ENCODE results near the gene C1orf167.
"Not testable (repeated sequence)": the region's sequence is repeated elsewhere in the genome, so short reads cannot be mapped to it uniquely, and the experiment has no call there.

Gene C1orf167

DNA sequence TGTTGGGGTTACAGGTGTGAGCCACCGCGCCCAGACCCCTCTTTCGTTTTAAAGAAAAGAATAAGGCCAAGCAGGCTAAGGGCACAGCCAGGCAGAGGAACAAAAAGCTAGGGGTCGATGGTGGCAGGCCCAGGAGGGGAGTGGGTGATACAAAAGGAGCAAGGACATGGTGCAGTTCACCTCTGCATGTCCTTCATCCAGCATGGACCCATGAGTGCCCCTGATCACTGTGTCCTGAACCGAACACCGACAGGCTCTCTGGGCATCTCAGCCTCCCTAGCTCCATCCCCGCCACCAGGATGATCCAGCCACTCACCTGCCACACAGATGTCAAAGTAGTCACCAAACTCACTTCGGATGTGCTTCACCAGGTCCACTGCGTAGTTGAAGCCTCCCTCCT, 37.9 kb downstream of the C1orf167 start:
- DNase-seq (ENCODE audit: extremely low read depth in 1 of 2, low read depth in 1 of 2): no peak

DNA sequence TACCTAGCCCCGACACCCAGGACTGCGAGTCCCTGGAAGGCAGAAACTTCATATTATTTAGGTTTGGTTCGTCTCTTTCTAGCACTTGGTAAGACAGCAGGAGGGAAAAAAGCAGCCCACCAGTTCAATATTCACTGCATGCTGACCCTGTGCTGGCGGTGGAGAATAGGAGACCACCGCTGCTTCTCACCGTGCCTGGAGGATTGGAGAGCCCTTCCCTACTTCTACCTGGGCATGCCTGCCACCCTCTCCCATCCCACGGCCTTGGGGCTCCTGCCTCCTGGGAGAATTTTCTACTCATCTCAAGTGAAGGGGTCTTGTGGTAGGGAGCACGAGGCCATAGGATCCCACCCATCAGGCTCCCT, 38.4 kb downstream of the C1orf167 start:
- no peak for DNase-seq (ENCODE audit: extremely low read depth in 1 of 2, low read depth in 1 of 2)

DNA sequence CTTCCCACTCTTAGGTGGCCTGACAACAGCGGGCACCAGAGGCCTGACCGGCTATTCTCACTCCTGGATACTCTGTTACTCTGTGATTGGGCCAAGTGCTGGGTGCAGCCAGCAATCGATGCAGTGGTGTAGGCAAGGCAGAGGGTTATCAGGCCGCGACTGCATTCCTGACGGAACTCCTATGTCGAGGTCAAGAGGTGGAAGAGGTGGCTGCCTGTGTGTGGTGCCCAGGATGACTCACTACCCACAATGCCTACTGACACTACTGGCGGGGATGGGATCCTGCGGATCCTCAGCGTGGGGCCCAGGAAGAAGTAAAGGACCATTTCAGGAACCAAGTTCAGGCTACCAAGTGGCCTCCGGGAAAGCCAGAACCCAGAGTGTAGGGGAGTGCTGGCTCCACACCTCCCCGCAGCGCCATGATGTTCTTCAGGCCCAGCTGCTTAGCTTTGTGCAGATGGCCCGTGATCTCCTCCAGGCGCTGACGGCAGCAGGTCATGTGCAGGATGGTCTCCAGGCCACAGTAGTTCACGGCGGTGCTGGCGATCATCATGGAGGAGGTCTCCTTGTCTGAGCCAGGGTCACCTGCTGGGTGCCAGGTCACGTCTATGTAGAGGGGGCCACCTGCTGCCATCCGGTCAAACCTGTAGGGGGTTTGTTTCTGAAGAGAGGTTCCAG, 38.9 kb downstream of the C1orf167 start:
- no peak for DNase-seq (ENCODE audit: extremely low read depth in 1 of 2, low read depth in 1 of 2)

DNA sequence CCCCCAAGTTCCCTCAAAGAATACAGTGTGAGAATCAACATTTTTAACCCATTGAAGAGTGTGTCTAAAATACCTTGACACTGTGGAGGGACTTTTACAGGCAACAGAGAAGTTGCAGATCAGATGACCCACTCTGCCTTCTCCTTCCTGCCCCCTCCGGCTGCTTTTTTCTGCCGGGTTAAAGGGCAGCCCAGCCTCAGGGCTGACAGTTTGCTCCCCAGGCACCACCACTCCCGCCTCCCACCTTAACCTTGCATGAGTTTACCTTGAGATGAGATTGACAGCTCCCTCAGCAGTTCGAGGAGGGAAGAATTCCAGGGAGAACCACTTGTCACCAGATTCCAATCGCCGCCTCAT, 40.6 kb downstream of the C1orf167 start:
- no peak for DNase-seq (ENCODE audit: extremely low read depth in 1 of 2, low read depth in 1 of 2)

DNA sequence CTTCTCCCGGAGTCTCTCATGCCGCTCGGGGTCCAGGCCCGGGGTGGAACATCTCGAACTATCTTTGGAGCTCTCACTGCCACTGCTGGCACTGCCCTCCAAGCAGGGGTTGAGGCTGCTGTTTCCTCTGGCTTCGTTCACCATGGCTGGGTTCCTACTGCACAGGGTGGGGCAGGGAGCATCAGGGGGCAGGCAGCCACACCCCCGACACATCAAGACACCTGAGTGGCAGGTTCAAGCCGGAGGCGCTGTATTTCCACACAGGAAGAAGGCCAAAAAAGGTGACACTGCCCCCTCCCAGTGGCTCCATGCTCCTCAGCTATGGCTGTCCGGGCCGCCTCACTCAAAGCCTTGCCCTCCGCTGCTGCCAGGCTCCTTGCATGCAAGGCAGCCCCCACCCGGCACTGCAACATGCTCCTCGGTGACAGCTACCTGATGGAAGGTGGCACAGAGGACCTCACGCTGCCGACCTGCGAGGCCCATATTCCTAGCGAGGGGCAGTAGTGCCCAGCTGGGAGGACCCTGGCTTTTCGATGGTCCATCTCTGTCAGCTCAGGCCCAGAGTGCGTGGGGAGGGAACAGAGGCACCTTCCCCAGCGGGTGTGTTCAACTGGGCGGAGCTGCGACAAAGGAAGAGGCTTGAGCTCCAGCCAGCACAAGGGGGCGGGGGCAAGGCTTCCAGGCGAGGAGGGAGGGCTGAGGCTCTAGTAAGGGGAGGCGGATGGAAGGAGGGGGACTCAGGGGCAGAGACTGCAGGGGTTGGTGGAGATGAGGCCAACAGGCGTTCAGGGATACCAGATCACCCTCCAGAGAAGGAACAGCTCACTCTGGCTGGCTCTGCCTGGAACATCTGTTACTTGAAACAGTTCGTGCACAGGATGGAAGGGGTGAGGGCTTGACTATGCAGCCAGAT, 41.2 kb downstream of the C1orf167 start:
- DNase-seq (ENCODE audit: extremely low read depth in 1 of 2, low read depth in 1 of 2): peak; percentile 38 to 58

DNA sequence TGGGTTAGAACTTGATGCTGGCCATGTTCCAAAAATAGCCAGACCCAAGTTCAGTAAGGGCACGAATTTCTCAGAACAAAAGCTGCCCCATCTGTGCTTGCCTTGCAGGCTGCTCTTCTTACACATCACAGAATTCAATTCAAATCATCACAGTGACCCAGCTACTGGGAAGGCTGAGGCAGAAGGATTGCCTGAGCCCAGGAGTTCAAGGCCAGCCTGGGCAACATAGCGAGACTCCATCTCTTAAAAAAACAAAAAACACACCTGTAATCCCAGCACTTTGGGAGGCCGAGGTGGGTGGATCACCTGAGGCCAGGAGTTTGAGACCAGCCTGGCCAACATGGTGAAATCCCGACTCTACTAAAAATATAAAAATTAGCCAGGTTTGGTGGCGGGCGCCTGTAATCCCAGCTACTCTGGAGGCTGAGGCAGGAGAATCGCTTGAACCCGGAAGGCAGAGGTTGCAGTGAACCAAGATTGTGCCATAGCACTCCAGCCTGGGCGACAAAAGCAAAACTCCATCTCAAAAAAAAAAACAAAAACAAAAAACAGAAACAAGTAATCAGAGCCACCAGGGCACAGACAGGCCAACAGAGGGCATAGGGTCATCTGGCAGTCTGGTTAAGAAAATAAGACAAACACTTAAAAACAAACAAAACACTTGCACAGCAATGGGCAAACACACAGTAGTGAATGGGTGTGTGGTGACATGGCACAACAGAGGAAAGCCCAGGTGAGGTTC, 42.1 kb downstream of the C1orf167 start:
- not testable (repeated sequence) for DNase-seq (ENCODE audit: extremely low read depth in 1 of 2, low read depth in 1 of 2)

DNA sequence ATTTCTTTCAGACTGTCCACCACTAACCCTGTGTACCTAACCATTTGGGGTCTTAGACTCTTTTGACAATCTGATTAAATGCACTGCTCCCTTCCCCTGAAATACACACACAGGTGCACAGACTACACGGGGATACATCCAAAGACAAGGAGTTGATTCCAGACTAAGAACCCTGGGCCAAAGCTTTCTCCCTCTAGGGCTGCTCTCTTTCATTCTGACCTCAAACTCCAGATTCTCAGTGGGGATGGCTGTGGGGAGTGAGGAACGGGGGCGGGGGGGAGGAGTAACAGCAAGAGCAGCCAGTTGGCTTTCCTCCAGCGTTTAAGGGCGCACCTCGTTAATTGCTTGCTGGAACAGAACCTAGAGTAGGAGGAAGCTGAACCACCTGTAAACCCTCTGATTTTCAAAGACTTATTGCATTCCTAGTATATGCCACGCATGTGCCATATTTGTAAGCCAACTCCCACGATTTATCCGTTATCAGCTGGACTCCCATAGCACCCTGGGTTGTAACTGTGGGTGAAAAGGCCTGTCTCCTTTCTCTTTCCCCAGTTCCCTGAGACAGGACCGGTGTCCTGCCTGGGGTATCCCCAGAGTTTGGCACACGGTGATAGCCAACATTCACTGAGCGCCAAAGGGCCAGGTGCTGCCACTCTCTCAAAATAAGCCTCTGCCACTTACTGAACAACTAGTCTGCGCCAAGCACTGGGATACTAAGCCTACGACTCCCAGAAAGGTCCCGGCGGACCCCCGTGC, 42.9 kb downstream of the C1orf167 start:
- no peak for DNase-seq (ENCODE audit: extremely low read depth in 1 of 2, low read depth in 1 of 2)

DNA sequence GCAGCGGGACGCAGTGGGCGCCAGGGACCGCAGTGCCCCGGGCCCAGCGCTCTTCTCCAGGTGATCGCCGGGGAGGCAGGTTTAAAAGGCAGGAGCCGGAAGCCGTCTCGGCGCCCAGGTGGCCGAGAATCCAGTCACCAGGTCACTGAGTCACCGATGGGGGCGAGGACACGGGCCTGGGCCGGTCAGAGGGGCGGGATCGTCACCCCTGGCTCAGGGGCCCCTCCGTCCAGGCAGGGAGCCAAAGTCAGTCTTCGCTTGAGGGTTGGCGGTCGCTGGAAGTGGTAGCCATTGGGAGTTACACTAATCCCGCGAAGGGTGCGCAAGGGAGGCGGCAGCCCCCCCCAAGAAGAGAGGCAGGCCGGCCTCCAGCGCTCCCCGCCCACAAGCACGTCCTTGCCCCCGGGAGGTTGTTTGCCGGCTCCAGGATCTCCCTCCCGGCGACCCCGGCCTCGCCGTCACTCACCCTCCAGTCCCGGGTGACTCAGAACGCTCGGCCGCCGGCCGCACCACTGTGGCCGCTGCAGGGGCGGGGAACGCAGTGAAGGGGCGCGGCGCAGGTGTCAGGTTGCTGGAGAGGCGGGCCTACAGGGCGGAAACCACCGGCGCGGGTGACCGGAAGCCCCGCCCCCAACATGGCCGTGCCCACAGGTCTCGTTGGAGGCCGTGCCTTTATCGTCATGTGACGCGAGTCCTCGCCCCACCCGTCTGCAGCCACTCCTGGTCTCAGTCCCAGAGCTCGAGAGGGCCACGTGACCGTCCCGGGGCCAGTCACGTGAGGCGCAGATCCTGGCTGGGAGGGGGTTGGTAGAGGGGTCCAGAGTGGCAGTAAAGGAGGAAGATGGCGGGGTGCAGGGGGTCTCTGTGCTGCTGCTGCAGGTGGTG, 43.7 kb downstream of the C1orf167 start, which contains the start of the genes CLCN6 and MTHFR:
CLCN6 (plus strand) TSS at position 770 of the 885 bp plus-strand sequence; CDS start at position 842, 72 bp downstream.
MTHFR (minus strand) TSS at position 543 of the 885 bp plus-strand sequence. CDS start 2,848 bp downstream, outside the sequence.
- DNase-seq (ENCODE audit: extremely low read depth in 1 of 2, low read depth in 1 of 2): peak; percentile 91 to 96

DNA sequence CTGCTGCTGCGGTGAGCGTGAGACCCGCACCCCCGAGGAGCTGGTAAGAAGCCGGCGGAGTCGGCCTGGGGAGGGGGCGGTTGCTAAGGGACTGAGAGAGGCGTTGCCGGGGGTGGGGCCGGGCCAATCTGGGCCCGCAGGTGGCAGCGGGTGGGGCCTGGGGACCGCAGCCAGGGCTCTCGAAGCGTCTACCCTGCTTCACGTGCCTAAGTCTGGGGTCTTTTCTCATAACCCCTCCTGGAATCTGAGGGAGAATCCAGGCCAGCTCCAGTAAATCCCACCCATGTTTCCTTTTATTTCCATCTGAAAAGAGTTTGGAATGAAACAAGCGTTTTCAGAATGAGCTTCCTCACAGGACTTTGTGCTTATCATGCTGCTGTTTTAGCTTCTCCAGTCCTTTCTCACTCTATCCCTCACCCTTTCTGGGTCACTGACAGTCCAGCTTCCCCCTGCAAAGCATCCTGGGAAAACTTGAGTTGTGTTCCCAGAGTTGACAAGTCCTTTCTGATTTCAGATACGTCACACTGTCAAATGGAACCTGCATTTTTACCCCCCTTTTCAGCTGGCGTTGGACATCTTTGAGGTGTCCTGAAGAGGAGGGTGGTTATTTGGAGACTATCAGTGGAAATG, 44.4 kb downstream of the C1orf167 start:
- DNase-seq (ENCODE audit: extremely low read depth in 1 of 2, low read depth in 1 of 2): peak in 1 of 2 donors; percentile 63

DNA sequence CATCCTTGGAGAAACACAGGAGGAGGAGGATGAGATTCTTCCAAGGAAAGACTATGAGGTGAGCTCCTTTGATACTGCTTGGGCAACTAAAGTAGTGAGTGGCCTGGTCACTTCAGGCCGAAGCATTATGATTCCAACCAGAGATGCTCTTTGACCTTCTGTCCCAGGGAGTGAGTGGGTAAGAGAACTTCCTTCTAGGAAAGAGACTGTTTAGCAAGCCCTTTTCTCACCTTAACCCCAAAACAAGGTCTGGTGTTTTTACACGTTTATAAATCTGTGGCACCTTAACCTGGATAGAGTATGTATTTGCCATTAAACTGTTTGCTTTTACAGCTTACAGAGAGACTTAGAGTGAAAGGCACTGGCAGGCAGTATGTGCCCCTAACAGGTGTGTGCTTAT, 45.1 kb downstream of the C1orf167 start:
- DNase-seq (ENCODE audit: extremely low read depth in 1 of 2, low read depth in 1 of 2): no peak

DNA sequence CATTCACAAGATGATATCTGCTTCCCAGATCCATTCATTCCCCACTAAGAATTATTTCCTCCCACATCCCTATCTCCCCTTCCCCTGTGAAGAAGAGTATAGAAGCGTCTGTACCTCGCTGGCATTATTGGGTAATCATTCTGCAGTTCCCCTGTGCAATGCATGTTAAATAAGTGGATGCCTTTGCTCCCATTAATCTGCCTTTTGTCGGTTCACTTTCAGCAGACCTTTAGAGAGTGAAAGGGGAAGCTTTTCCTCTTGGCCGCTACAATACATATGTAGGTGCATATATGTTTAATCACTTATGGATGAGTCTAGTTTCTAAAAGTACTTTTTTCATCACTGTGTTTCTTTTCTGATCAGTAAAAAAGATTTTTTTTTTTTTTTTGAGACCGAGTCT, 51.0 kb downstream of the C1orf167 start:
- no peak for DNase-seq (ENCODE audit: extremely low read depth in 1 of 2, low read depth in 1 of 2)

DNA sequence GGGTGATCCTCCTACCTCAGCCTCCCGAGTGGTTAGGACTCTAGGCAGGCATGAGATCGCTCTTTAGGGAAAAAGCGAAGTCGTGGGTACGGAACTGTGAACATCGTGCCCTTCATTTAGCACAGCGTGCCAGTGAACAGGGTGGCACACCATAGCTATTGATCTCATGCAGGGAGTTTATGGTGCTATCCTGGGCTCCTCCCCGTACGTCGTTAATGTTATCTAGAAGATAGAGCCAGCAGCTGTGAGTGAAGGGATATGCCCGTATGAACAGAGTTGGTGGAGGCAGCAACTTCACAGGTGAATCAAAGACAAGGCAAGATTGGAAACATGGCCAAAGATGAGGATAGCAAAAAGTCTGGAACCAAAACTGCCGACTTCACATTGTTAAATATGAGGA, 55.2 kb downstream of the C1orf167 start:
- DNase-seq (ENCODE audit: extremely low read depth in 1 of 2, low read depth in 1 of 2): no peak

DNA sequence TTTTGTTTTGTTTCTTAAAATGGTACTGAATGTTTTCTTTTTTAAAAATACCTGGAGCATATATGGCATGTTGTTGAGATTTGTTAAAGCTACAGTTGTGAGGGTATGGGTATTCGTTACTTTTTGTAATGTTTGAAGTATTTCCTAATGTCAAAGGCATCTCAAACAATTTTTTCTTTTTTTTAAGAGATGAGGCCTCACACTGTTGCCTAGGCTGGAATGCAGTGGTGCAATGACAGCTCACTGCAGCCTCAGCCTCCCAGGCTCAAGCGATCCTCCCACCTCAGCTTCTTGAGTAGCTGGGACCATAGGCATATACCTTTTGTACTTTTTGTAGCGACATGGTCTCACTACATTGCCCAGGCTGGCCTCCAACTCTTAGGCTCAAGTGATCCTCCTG, 60.1 kb downstream of the C1orf167 start:
- DNase-seq (ENCODE audit: extremely low read depth in 1 of 2, low read depth in 1 of 2): no peak

DNA sequence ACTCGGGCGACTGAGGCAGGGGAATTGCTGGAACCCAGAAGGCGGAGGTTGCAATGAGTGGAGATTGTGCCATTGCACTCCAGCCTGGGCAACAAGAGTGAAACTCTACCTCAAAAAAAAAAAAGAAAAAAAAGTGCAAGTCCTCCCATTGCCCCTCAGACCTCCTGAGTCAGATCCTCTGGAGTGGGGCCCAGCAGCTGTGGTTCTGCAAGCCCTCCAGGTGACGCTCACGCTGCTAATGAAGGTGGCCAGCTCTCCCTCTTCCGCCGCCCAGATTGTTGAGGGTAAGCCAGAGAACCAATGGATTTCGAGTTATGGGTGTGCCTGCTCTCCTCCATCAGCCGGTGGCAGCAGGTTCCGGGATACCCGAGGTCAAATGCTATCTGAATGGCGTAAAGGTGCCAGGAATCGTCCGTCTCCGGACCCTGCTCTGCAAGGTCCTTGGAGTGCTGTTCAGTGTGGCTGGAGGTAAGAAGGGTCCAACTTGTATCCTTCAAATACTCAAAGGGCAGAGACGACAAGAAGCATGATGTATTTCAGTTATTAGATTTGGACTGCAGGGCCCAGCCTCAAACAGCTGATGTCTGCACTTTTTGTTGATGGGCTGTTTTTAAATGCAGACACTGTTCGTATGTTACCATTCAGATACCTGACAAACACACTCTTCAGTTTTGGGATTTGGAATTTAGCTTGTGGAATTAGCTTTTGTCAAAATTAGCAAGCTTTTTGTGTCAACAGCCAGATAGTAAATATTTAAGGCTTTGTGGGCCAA, 61.6 kb downstream of the C1orf167 start:
- no peak for DNase-seq (ENCODE audit: extremely low read depth in 1 of 2, low read depth in 1 of 2)

DNA sequence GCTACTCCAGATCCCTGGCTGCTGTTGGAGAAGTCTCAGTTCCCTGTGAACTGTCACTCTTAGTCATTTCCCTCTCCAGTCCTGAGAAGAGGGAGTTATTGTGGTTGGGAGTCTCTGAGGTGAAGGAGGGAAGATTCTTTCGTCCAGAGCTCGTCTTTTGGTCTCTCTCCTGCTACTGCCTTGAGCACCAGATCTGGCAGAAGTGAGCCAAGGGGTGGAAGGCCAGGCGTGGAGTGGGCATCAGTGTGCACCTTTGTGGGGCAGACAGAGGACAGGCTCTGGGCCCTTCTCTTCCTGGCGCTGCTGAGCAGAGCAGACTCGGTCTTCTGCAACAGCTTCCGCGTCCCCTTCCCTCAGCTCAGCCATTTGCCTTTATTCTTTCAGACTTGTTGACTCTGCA, 63.1 kb downstream of the C1orf167 start:
- no peak for DNase-seq (ENCODE audit: extremely low read depth in 1 of 2, low read depth in 1 of 2)

DNA sequence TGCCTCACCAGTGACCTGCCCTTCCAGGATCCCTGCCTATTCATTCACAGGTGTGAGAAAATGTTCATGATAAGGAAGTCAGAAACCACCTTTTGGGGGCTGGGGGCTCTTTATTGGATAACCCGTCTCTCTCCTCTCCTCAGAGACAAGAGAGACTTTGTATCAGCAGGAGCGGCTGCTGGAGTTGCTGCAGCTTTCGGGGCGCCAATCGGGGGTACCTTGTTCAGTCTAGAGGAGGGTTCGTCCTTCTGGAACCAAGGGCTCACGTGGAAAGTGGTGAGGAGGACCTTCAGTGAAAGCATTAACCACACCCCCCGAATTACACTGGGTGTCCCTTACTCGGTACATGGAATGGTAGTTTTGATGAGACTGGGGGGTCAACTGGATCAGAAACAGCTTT, 65.0 kb downstream of the C1orf167 start:
- no peak for DNase-seq (ENCODE audit: extremely low read depth in 1 of 2, low read depth in 1 of 2)

DNA sequence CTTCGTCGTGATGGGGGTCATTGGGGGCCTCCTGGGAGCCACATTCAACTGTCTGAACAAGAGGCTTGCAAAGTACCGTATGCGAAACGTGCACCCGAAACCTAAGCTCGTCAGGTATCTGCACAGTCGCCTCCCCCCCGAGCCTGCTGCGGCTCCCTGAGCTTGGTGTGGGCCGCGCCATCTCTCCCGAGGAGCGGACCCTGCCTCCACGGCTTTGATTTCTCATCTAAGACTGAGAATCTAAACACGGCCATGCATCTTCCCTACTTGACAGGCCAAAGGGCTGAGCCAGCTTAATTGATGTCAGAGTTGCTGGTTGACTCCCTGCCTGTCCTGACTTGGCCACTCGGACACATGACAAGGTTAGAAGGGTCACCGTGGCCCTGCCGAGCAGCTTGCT, 66.5 kb downstream of the C1orf167 start:
- DNase-seq (ENCODE audit: extremely low read depth in 1 of 2, low read depth in 1 of 2): no peak

DNA sequence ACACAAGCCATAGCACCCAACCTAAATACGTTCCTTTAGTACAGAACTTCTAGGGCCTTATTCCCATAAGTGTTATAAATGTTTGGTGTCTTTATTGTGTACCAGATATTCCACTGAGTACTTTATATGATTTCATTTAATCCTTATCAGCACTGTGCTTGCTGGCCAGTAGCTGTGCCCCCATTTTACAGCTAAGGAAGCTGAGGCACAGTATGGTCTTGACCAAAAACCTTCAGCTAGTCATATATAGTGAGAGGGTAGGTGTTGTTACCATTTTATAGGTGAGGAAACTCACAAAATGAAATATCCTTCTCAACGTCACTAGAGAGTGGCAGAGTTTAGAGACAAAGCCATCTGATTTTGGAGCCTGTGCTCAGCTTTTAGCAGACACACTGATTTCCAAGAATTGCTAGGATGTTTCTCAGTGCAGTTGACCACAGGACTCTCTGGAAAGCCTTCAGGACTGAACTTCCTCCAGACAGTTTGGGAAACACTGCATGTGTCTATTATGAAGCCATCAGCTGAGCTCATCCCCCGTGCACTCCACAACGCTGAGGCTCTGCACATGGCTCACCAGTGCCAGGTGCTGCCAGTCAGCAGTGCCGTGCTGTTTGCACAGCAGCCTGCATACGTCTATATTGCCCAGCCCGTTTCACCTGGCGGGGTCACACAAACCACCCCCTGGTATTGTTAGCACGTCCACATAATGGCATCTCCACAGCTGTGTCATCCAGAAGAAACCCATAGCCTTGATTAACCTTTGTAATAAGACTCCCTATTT, 70.1 kb downstream of the C1orf167 start:
- DNase-seq (ENCODE audit: extremely low read depth in 1 of 2, low read depth in 1 of 2): no peak

Measured in activated CD8-positive, alpha-beta memory T cell treated with anti-CD3 and anti-CD28 coated beads for 1 hour (primary cell).